HG03039 (cell line): Measurements from ENCODE around the gene CADM2.

Experiments
- ATAC-seq: cut with Tn5 transposase; IDR thresholded peaks from one replicate; pipeline ENCODE4 v1.9.1; 2021; ENCODE audit warnings: mild to moderate bottlenecking, moderate library complexity; ENCODE audit not compliant: unreplicated experiment

The CADM2 gene

DNA sequence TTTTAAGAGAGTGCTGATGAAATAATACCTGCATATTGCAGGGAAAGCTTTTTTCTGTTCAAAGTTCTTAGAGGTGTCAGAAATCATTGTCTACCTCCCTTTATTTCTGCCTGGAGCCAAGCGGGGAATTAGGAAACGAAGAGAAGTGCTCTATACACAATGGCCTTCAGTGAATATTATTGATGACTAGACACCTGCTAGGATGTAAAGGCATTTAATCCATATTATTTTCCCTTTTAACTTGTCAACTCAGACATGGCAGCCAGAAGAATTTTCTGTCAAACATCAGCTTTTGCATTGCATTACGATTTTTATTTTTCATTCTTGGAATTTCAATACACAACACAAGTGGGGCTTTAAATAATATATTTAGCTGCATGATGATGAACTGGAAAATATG is 24.7 kb downstream of the CADM2 start:
- ATAC-seq, result no peak

DNA sequence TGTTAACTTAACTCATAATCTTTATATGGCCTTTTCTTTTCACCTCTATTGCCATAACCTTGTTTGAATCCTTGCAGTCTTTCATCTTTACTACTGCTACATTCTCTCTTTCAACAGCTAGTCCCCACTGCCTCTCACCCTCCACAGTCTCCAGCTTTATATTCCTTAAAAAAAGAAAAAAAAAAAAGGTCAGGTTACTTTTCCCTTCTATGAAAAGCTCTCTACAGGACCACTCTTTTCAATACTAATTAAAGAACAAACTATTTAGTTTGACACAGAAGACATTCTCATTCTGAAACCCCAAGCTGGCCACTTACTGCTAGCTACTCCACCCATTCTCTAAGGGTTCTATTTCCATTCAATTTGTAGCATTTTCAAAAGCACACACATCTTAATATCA is 25.6 kb downstream of the CADM2 start:
- no peak for ATAC-seq

DNA sequence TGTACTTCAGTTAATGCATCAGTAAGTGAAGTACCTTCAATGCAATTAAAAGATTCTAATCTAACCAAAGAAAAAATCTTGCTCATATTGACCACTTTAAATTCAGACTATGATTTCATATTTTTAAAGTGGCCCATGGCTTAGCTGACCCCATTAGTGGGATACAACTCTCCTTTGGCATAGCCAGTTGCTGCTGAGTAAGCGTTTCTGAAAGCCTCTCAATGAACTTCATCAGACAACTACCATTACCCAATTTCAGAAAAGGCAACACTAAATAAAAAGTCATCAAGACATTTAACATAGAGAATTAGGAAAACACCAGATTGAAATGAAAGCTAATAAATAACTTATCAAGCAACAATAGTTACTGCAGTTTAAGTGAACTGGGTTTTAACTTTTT is 27.0 kb downstream of the CADM2 start:
- no peak for ATAC-seq

DNA sequence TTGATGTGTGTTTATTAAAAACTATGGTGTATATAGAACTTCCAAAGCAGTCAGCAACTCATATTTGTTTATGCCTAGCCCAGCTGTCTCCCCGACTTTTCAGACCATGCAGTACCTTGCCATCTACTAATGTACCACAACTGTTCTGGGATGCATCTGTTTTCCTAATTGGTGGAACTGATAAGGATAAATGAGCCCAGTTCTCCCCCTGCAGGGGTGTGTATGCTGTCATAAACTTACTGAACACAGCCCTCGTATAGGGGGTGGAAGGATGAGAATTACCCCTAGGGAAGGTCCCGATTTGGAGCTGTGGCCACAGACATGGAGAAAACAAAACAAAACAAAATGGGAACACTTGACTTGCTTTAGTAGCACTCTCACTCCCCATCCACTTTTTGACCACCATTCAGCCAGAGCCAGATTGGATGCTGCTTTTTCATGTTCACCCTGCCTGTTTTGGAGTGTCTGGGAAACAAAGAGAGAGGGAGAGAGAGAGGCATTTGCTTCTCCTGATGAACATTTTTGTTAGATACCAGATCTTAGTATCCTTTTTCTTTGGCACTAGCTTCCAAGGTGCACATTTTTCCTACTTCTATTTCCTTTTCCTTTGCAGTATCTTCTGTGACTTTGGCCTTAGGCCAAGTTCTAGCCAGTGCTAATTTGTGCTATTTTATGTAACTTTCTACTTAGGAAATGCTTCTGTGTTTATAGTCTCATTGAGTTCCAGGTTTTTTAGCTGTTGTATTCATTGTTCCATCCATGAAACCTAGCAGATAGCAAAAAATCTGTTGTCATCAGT is 29.1 kb downstream of the CADM2 start:
- ATAC-seq, result no peak

DNA sequence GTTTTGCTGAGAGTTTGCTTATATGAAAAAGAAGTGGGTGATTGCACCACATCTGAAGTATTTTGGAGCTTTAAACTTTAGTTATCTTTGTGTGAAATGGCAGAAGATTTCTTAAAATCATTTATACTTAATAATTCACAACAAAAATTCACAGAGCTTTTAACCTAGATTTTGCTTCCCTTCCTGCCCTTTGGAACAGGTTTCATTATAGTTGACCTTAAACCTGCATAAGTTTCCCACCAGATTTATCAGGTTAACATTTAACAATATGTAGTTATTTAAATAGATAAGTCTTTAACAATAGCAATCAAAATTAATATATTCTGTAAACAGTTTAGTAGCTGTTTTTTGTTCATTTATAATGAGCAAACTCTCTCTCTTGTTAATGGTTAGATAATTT is 30.3 kb downstream of the CADM2 start:
- no peak for ATAC-seq

DNA sequence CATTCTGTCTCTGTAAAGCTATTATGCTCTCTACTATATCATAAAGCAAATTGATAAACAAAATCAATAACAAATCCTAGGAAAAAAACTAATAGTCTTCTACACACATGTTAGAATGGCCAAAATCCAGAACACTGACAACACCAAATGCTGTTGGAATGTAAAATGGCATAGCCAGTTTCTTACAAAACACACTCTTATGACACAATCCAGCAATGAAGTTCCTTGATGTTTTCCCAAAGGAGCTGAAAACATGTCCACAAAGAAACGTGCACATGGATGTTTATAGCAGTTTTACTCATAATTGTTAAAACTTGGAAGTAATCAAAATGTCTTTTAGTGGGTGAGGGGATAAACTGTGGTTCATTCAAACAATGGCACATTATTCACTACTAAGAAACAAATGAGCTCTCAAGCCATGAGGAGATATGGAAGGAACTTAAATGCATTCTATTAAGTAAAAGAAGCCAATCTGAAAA is 32.7 kb downstream of the CADM2 start:
- ATAC-seq, result no peak

DNA sequence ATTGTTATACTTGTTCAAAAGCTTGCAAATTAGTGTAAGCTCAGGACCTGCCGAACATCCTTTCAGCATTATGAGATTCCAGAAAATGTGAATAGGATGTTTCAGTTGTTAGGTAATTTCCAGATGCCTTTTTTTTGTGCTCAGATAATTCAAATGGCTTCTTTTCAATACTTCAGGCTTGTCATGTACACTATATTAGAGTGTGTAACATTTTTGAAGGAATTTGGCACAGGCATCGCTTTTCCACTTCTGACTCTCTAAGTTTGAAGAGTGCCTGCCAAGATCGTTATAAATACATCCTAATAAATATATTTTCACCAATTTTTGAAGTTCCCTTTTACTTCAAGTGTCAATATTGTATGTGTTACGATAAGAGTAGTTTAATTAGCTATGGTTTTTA is 35.2 kb downstream of the CADM2 start:
- ATAC-seq, result no peak

DNA sequence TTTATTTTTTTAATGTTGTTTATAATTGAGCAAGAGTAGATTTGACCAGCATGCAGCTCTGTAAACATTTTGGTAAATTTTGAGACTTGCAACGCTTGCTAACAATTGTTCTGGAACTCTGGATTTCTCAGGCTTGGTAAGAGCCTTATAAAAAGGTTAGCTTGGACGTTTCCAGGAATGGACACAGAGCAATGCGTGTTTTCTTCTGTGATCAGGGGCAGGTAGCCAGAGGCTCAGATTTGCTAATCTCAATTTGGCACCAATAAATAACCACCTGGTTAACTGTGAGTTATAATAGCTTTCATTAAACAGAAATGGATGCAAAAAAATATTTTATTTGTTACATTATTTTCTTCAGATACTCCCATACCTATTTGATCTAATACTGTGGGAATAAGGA is 39.8 kb downstream of the CADM2 start:
- ATAC-seq, result no peak

DNA sequence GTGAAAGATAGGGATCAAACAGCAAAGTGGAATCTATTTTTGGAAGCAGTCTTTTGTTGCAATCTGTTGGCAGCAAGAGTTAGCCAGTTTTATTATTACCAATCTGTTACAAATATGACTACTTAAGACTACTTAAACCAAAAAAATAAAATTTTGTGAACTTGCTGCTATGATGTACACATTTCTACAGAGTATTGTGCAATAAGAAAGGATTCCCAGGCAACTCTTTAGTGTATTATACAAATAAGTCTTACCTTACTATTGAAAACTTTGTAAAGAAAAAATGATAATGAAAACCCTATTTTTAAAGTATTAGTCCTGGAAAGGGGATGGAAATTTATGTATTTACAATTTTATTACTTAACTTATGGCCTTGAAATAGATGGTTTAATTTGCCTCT is 44.7 kb downstream of the CADM2 start:
- ATAC-seq, result no peak

DNA sequence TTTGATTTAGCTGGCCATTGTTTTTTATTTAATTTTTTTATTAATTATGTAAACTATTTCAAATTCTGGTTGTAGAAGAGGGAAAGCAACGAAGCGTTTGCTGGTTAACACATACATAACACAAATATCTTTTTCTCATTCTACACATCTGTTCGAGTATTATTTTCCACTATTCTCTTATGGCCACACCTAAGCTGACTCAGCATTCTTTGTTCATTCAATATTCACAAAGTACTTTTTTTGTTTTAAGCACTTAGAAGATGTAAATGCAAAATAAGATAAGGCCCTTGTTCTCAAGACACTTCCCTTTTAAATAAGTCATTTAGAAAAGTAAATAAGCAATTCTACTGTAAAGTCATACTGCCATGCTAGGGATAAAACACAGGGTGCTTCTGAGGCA is 45.4 kb downstream of the CADM2 start:
- no peak for ATAC-seq

DNA sequence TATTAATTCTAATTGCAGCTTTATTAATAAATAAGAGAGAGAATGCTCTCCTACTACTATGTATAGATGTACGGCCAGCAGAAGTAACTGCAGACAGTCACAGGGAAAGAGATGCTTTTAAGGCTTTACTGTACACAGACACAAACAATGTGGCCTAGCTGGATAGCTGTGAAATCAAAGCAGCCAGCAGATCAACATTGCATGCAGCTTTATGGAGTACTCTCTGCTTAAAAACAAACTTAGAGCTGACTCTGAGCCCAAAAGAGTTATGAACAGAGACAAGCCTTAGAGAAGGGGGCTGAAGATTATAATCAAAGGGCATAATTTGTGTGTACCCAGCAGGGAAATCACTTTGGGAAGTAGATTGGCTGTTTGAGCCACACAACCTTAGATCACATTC is 47.2 kb downstream of the CADM2 start:
- ATAC-seq, result no peak

DNA sequence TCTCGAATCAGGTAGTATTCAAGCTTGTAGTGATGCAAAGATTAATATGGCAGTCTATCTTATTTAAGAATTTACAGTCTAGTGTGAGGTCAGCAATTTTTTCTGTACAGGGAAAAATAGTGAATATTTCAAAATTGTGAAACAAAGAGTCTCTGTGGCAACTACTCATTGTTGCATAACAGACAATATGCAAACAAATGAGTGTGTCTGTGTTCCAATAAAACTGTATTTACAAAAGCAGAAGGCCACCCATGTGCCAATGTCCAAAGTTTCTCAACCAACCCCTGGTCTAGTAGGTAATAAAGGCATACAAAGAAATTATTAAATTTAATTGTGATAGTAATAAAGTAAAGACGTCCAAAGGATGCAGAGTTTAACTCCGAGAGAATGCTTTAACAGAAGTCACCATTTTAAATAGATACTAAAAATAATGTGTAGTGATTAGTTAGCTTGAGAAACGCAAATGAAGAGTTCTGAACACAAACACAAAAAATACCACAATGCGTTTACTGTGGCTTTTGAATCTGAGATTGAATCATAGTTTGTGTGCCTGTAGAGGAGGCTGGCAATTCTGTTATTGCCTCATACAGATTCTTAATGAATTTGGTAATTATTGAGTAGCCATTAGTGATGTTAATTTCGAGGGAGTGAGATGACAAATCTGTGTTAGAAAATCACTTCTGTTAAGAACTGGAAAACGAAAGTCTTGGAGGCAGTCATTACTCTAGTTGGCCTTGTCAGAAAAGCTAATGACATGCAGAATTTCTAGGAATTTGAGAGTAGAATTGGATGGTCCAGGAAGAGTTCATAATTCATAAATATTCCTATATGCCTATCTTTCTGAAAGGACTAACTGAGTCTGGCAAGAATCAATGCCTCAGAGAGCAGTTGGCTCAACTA is 48.7 kb downstream of the CADM2 start:
- no peak for ATAC-seq

DNA sequence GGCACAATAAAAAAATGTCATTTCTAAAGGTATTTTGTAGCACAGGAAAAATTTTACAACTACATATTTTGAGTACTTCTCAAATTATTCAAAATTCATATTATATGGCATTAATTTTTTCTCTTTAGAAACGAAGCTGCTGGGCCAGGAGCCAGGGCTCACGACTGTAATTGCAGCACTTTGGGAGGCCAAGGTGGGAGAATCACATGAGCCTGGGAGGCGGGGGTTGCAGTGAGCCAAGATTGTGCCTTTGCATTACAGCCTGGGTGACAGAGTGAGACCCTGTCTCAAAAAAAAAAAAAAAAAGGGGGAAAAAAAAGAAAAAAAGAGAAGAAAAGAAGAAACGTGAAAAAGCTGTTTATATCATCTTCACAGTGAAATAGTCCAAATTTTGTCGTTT is 62.0 kb downstream of the CADM2 start:
- ATAC-seq, result no peak

DNA sequence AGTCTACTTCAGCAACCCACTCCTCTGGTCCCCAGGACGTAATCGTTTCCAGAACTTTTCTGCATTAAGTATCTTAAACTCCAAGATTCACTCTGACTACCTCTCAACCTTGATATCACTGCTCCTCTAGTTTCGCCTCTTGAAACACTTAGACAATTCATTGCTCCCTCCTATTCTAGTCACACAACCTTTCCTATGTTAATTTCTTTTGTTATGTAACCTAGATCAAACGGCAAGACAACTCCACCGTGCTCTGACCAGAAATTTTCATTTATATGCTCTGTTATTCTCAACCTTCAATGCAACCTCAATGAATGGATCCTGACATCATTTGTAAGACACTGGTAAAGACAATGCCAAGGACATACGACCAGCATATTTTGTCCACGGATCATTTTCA is 71.3 kb downstream of the CADM2 start:
- ATAC-seq, result no peak

DNA sequence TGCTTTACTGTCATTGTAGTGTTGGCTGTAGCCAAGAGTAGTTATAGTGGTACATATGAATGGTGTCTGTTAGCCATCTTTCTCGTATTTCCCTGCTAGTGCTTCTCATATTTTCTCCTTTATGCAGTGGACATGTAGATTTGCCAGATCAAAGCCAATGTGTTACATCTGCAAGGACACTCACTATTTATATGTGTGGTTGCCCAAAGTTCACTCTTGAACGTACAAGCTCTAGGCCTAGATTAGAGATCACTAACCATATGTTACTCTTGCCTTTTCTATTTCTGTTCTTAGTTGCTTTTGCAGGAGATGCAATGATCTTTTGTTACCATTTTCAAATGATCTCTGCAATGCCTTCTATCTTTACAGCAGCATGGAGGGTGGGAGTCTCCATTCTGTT is 78.4 kb downstream of the CADM2 start:
- ATAC-seq, result no peak

DNA sequence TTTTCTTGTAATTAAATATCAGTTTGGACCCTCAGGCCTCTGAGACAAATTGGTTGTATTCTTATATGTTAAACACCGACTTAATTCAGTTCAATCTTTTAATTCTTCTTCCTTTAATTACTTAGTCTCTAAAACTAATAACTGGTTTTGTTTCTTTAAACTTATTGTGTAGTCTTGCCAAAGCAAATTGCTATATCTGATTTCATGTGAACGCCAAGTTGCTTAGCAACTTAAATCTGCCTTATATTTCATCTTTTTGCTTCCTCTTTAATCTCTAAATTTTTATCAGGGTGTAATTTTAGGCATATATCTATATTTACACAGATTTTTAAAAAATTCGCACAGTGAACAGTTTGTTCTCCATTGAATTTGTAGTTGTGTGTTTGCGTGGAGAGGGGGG is 82.2 kb downstream of the CADM2 start:
- ATAC-seq, result no peak

DNA sequence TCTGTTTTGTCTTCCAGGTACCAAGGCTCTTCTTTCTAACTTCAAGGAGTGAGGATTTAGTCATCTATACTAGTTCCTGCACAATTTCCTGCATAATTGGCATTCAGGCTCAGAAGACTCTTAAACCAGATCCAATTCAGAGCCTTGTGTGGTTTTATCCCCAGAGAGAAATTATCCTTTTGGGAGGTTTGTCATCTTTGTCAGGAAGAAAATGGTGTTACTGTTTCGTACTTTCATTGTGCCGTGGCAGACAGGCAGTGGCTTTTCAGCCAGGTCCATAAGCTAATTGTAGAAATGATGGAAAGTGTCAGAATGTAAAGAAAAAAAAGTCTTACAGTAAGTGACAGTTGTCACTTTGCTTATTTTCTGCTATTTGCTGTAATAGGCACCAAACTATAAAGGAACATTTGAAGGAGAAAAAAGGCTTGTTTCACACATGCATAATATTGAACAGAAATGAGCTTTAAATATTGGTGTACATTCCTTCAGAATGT is 82.8 kb downstream of the CADM2 start:
- no peak for ATAC-seq

DNA sequence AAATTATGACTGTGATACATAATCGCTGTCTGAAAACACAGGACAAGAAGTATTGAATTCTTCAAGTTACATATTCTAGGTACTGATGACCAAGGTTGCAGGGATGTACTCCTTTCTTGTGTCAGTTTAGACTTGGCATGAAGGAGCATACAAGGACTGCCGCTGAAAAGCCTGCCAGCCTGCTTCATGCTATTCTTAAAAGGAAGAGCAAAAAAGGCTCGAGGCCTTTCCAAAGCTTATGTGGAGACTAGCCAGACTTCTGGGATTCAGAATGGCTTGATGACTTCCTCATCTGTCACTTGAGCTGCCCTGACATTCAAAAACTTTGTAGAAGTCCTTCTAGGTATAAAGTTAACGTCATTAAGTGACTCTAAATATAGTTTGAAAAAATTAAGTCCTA is 92.0 kb downstream of the CADM2 start:
- no peak for ATAC-seq

DNA sequence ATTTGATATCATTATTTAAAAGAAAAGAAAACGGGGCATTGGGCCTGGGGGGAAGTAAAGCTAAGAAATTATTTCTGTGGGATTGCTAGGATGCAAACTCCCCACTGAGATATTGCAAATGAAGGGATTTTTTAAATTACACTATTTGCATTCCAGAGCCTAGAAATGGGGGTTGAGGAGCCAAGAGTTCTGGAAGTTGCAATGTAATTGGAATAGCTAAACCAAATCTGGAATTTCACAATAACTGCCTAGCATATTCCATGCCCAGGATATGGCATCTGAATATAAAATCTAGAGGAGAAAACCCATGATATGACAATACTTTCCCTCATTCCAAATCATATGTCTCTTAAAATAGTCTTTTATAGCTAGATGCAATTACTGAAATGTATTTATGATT is 93.0 kb downstream of the CADM2 start:
- no peak for ATAC-seq

DNA sequence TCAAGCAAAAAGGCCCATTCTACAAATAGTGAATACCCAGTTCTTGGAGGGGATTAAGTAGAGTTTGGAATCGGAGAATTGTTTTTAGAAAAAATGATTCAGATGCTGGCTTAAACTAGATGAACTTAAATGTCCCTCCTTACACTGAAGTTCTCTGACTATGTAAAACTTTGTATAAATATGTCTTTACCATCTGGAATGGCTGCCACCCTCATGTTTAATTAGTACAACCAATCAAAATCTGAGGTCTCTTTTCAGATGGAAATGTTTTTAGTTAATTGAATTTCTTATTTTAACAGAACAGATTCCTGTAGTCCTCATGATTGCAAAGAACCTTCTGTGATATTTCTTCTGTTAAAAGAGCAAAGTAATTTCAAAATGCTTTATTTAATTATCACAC is 94.8 kb downstream of the CADM2 start:
- no peak for ATAC-seq

DNA sequence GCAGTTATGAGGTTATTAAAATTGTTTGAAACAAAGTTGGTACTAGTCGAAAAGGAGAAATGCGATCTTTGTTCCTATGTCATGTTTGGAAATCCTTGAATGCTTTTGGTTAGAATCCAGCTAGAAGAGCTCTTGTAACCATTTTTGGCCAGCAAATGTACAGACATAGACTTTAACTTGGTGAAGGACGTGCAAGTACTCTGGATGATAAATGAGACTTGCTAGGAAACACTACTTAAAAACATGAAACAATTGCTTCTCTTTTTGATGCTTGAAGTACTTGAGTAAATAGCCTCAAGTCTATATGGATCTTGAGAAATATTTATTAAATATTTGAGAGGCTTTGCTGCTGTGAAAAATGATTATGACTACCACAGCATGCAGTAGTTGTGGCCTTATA is 95.8 kb downstream of the CADM2 start:
- ATAC-seq, result no peak

DNA sequence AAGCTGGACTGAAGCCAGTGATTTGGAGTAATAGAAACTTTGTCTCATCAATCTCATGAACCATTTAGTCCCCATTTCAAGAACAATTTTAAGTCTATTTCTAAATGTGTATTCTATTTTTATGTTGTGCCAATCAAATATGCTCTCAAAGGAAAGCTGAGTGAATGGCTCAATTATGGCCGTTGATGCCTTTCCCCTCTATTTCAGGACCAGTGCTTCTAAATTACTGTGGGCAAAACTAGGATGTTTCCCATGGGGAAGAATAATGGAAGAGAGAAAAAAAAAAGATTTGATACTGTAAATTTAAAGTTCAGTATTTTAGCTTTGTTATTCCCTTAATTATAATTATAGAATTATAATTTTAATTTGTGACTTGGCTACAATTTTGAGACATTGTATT is 110.1 kb downstream of the CADM2 start:
- ATAC-seq, result no peak
